Stimulated activated CD8-positive, alpha-beta memory T cell treated with anti-CD3 and anti-CD28 coated beads, Interleukin-15, amount 100 ng/mL, for 4 hours (primary cell): ENCODE measurements around the gene MED13.
"Not testable (repeated sequence)": the region's sequence is repeated elsewhere in the genome, so short reads cannot be mapped to it uniquely, and the experiment has no call there.

Experiments
- DNase-seq, 2 donors: peaks; one replicate each; pipeline ENCODE4 v3.0.0-alpha.2; 2020; ENCODE audit warnings: low read depth in 2 of 2

The MED13 gene

GRCh38 chr17:62052765-62053338, 12.2 kb downstream of the MED13 start:
- no peak for DNase-seq

GRCh38 chr17:62051053-62051452, 14.0 kb downstream of the MED13 start:
- no peak for DNase-seq

GRCh38 chr17:62049299-62049698, 15.8 kb downstream of the MED13 start:
- no peak for DNase-seq

GRCh38 chr17:62048262-62048661, 16.8 kb downstream of the MED13 start:
- no peak for DNase-seq

GRCh38 chr17:62045517-62045916, 19.6 kb downstream of the MED13 start:
- DNase-seq: no peak

- DNase-seq: no peak
Measured at GRCh38 chr17:62045109-62045508, 20.0 kb downstream of the MED13 start.

GRCh38 chr17:62043602-62044001, 21.5 kb downstream of the MED13 start:
- DNase-seq: no peak

GRCh38 chr17:62043140-62043539, 21.9 kb downstream of the MED13 start:
- DNase-seq: no peak

- DNase-seq: no peak
Measured at GRCh38 chr17:62038248-62038647, 26.8 kb downstream of the MED13 start.

GRCh38 chr17:62033317-62033716, 31.8 kb downstream of the MED13 start:
- no peak for DNase-seq

GRCh38 chr17:62032480-62032879, 32.6 kb downstream of the MED13 start:
- no peak for DNase-seq

- no peak for DNase-seq
Measured at GRCh38 chr17:62030264-62030663, 34.8 kb downstream of the MED13 start.

GRCh38 chr17:62024866-62025265, 40.2 kb downstream of the MED13 start:
- no peak for DNase-seq

GRCh38 chr17:62017912-62018311, 47.2 kb downstream of the MED13 start:
- no peak for DNase-seq

- DNase-seq: no peak
Measured at GRCh38 chr17:62017496-62017895, 47.6 kb downstream of the MED13 start.

GRCh38 chr17:62014526-62014925, 50.6 kb downstream of the MED13 start:
- DNase-seq: no peak

GRCh38 chr17:62009220-62009619, 55.9 kb downstream of the MED13 start:
- DNase-seq: no peak

GRCh38 chr17:62008294-62008693, 56.8 kb downstream of the MED13 start:
- DNase-seq: no peak

- no peak for DNase-seq
Measured at GRCh38 chr17:62004388-62004787, 60.7 kb downstream of the MED13 start.

GRCh38 chr17:62003141-62003540, 61.9 kb downstream of the MED13 start:
- DNase-seq: not testable (repeated sequence)

GRCh38 chr17:62001105-62001504, 64.0 kb downstream of the MED13 start:
- no peak for DNase-seq

- no peak for DNase-seq
Measured at GRCh38 chr17:62000186-62000585, 64.9 kb downstream of the MED13 start.

- DNase-seq: not testable (repeated sequence)
Measured at GRCh38 chr17:61998534-61998933, 66.5 kb downstream of the MED13 start.

- DNase-seq: no peak
Measured at GRCh38 chr17:61997664-61998063, 67.4 kb downstream of the MED13 start.
